Stomach (tissue), 9 donors: ENCODE results near the gene PLEKHF1. TPM values are rescaled to one million over a fixed set of nuclear protein-coding genes. Genes with fewer than 3 reads are reported as not detected.

Experiments used
- DNase-seq, 2 donors: peaks; one replicate each; pipeline versions ENCODE4 v3.0.0 to v3.0.0-alpha.2; 2013 to 2019
- H3K27ac ChIP-seq, 5 donors: fragments of 200-600 bp in 4 of 5; sonication (generic) in 4 of 5; one replicate each; pipeline ENCODE4 v1.5.1; 2013 to 2019; ENCODE audit warnings: mild to moderate bottlenecking in 1 of 5, moderate library complexity in 1 of 5
- H3K27me3 ChIP-seq, 3 donors: fragments of 200-600 bp; sonication (generic); one replicate each; pipeline ENCODE4 v1.5.1; 2017 to 2019; ENCODE audit warnings: mixed run types in 1 of 3
- H3K36me3 ChIP-seq, 4 donors: fragments of 200-600 bp; sonication (generic); 1 replicate in 3 of 4; 2 replicates in 1 of 4; pipeline ENCODE4 v1.5.1; 2016 to 2019
- H3K4me1 ChIP-seq, 4 donors: fragments of 200-600 bp; sonication (generic); one replicate each; pipeline ENCODE4 v1.5.1; 2016 to 2019
- H3K4me3 ChIP-seq, 4 donors: fragments of 200-600 bp; sonication (generic) in 3 of 4; one replicate each; pipeline ENCODE4 v1.5.1; 2016 to 2019; ENCODE audit warnings: mild to moderate bottlenecking in 1 of 4
- H3K9me3 ChIP-seq, 4 donors: fragments of 200-600 bp; sonication (generic); one replicate each; pipeline ENCODE4 v1.5.1; 2016 to 2019
- CTCF ChIP-seq, 7 experiments: fragments of 450-650 bp in 4 of 7; fragments of 200-600 bp in 3 of 7; sonication (generic) in 3 of 7; IDR thresholded peaks; one replicate each; pipeline ENCODE4 v1.5.1; 2016 to 2019; ENCODE audit warnings: antibody characterized with exemption in 7 of 7, control low read depth in 2 of 7, mild to moderate bottlenecking in 1 of 7
- EP300 ChIP-seq: sonication (generic); formaldehyde crosslinking; IDR thresholded peaks from one replicate; pipeline ENCODE4 v1.6.1; 2017; ENCODE audit warnings: antibody characterized with exemption
- POLR2A ChIP-seq, 4 donors: fragments of 450-650 bp; IDR thresholded peaks; one replicate each; pipeline ENCODE4 v1.6.1; 2016; ENCODE audit warnings: antibody characterized with exemption in 4 of 4, control low read depth in 2 of 4, mild to moderate bottlenecking in 1 of 4, moderate library complexity in 1 of 4
- POLR2AphosphoS5 ChIP-seq, 3 donors: sonication (generic); formaldehyde crosslinking; IDR thresholded peaks; one replicate each; pipeline ENCODE4 v1.6.1; 2016; ENCODE audit warnings: antibody characterized with exemption in 3 of 3
- WGBS, 5 donors: extraction: QIAGEN DNeasy Blood & Tissue Kit in 3 of 5; methylation state at CpG; one replicate each; pipeline versions ENCODE4 v1.1.5 to v1.1.7; 2013 to 2018; 5-methylcytosine and 5-hydroxymethylcytosine counted together
- intact Hi-C: fragments of 100-400 bp; cut with DNase I; formaldehyde crosslinking; loops from one replicate; pipeline ENCODE4 v1.15.1; 2023; ENCODE audit warnings: low total_unique reads
- polyA plus RNA-seq, 3 donors: library from polyadenylated mRNA; stranded (reverse); fragments of 200-250 nt; gene quantifications; one replicate each; pipeline ENCODE4 v1.2.3, GENCODE V29; 2013
- total RNA-seq, 5 donors: library from RNA; depleted of rRNA; stranded (reverse); fragments of >200 nt; gene quantifications; one replicate each; pipeline versions ENCODE4 v1.1.0 to v1.2.3, GENCODE V29; 2014 to 2016
- donor health status: healthy with polysubstance abuse.
- donor health status: Bipolar disorder and iron deficiency.
- donor health status: healthy.

The PLEKHF1 gene
- total and polyA plus RNA-seq, 8 donors, result 1.8 to 13.6 (median 6.4) TPM

- no peaks in the 10 kb centered on the region for H3K36me3 ChIP-seq
- H3K27me3 ChIP-seq, result no peaks in the 10 kb centered on the region
- H3K27ac ChIP-seq, result peak overlapping the region in 4 of 5 donors; percentile 39 to 68 (median 51)
- no peak for DNase-seq
- TF ChIP-seq POLR2AphosphoS5 (IDR thresholded peaks at IDR 0.05) (no peak), CTCF (IDR thresholded peaks at IDR 0.05) (no peak), POLR2A (IDR thresholded peaks at IDR 0.05) (no peak), EP300 (no peak)
- H3K9me3 ChIP-seq, result peaks cover 0 to 11% (median 7%) of the 10 kb centered on the region in 4 donors
- WGBS, 5 donors, result 78 to 84% (median 79%) methylated on average over 17 of the region's 17 CpGs
- intact Hi-C loops, result no loop called here
- peaks cover 0 to 18% (median 10%) of the 10 kb centered on the region in 4 donors for H3K4me1 ChIP-seq
- H3K4me3 ChIP-seq, result no peak overlapping the region
These were observed 22.1 kb downstream of the PLEKHF1 start for GRCh38 chr19:29687244-29687896.

- Histone ChIP-seq H3K4me1 (peaks cover 0 to 15% (median 7%) of the 10 kb centered on the region in 4 donors), H3K9me3 (peaks cover 0 to 11% (median 7%) of the 10 kb centered on the region in 4 donors), H3K27me3 (no peaks in the 10 kb centered on the region), H3K4me3 (no peak overlapping the region), H3K27ac (no peak overlapping the region), H3K36me3 (no peaks in the 10 kb centered on the region)
- TF ChIP-seq CTCF (IDR thresholded peaks at IDR 0.05) (no peak), EP300 (no peak), POLR2A (IDR thresholded peaks at IDR 0.05) (no peak), POLR2AphosphoS5 (IDR thresholded peaks at IDR 0.05) (no peak)
- no peak for DNase-seq
- intact Hi-C loops, result no loop called here
- 74 to 81% (median 75%) methylated on average over 18 of the region's 18 CpGs for WGBS, 5 donors
These were observed 22.9 kb downstream of the PLEKHF1 start for GRCh38 chr19:29687897-29688728.

DNA sequence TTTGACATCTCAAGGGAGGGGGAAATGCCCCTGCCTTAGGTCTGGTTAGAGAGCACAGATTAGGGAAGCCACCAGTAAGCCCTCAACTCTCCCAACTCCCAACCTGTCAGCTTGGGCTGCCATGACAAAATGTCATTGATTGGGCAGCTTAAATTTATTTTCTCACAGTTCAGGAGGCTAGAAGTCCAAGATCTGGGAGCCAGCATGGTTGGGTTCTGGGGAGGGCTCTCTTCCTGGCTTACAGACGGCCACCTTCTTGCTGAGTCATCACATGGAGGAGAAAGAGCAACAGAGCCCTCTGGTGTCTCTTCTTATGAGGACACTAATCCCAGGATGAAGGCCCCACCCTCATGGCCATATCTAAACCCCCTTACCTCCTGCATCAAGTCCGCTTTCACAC is 25.6 kb downstream of the PLEKHF1 start:
- H3K27me3 ChIP-seq, result no peaks in the 10 kb centered on the region
- H3K9me3 ChIP-seq, result peaks cover 0 to 11% (median 7%) of the 10 kb centered on the region in 4 donors
- DNase-seq, result no peak
- TF ChIP-seq CTCF (IDR thresholded peaks at IDR 0.05) (peak in 2 of 7 experiments; percentile 17 to 37), POLR2A (IDR thresholded peaks at IDR 0.05) (no peak)
- H3K36me3 ChIP-seq, result no peaks in the 10 kb centered on the region
- WGBS, 5 donors, result 45 to 59% (median 48%) methylated on average over 2 of the region's 2 CpGs
- H3K4me1 ChIP-seq, result peaks cover 0 to 17% (median 11%) of the 10 kb centered on the region in 4 donors
- intact Hi-C loops, result no loop called here
- no peak overlapping the region for H3K4me3 ChIP-seq
- no peak overlapping the region for H3K27ac ChIP-seq

DNA sequence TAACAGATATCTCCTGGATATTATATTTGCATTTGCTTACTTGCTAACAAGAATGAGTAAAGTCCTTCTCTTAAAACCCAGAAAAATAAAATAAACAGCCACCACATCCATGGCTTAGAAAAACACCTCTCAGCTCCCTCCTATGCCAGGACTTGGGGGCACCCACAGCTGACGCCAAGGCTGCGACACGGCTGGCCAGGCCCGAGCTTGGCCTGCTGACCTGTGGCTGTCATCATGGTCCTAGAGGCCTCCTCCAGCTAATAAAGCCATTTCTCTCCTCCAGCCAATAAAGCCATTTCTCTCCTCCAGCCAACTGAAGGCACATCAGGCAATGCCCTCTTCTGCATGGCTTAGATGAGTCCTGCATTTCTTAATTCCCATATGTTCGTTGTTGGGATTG is 28.9 kb downstream of the PLEKHF1 start:
- no peak for TF ChIP-seq EP300
- Histone ChIP-seq H3K27ac (no peak overlapping the region), H3K4me1 (peaks cover 0 to 11% (median 8%) of the 10 kb centered on the region in 4 donors), H3K36me3 (no peaks in the 10 kb centered on the region), H3K4me3 (no peak overlapping the region), H3K9me3 (peaks cover 0 to 11% (median 7%) of the 10 kb centered on the region in 4 donors), H3K27me3 (no peaks in the 10 kb centered on the region)
- 83 to 96% (median 87%) methylated on average over 5 of the region's 5 CpGs for WGBS, 5 donors
- intact Hi-C loops, result no loop called here
- no peak for DNase-seq
